Skeletal muscle cell (primary cell): ENCODE results near the gene C8B.
A peak's percentile ranks its signal among the peaks of the same experiment; 100 is the strongest.

ENCODE experiments used
- DNase-seq: peaks from one replicate; pipeline ENCODE4 v3.0.0-alpha.2; 2010; ENCODE audit warnings: low read depth
- H3K4me3 ChIP-seq: 2 replicates; pipeline ENCODE4 v1.5.1; 2011; ENCODE audit warnings: low read depth, mild to moderate bottlenecking, control low read depth, low read length, moderate library complexity

C8B gene

DNA sequence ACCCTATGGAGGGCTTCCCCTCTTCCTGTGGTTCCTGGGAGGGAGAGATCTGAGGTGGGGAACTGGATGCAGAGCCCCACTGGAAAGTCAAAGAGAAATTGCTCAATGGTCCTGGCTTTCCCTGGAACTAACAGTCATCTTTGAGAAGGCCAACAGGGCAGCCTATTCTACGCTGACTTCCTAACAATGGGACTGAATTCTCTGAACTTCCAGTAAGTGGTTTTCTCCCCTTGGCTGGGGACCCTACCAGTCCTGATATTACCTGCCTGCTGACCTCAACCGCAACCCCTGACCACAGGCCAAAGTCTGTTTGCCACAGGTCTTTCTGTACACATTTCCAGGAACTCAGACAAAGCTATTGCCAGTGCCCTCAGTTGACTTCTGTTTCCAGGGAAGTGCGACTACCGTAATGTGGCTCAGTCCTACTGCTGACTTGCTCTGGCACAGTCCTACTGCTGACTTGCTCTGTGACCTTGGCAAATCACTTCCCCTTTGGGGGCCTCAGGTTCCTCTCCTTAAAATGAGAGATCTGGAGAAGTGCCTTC is 55.3 kb downstream of the C8B start:
- H3K4me3 ChIP-seq, result no peak overlapping the region
- no peak for DNase-seq

DNA sequence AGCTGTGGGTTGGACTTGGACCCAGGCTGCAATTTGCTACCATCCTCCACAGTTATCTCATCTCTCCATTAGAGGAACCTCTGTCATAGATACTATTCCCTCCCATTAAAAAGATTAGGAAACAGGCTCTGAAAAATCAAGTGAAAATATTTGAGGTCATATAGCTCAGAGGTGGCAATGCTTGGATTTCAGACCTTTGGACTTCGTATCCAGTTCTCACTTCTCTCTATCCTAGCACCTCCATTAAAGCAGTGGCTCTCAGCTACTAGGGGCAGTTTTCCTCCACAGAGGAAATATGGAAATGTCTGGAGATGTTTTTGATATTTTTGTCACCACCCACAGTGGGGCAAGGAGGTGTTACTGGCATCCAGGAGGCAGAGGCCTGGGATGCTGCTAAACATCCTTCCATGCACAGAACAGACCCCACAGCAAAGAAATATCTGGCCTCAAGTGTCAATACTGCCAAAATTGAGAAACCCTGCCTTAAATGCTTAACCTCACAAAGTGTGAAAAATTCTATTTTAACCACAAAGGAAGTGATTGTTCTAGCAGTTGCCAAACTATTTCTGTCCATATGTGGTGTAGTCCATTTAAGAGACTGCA is 57.1 kb downstream of the C8B start:
- peak; percentile 53 for DNase-seq
- no peak overlapping the region for H3K4me3 ChIP-seq

DNA sequence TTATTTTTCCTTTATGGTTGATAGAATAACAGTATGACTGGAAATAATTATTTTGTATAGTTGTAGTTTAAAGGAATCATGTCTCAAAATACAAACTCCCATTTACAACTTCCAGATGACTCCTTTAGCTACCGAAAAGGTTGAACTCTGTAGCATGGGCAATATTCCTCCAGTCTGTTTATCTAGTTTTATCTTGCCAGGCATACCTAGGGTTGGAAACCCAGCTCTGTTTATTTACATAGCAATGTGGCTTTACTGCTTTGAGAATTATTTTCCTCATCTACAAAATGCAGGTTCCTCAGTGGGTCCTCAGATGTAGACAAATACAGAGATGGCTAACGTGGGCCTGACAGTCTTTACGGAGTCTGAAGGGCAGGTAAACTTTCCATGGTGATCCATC is 60.1 kb downstream of the C8B start:
- no peak for DNase-seq
- no peak overlapping the region for H3K4me3 ChIP-seq

DNA sequence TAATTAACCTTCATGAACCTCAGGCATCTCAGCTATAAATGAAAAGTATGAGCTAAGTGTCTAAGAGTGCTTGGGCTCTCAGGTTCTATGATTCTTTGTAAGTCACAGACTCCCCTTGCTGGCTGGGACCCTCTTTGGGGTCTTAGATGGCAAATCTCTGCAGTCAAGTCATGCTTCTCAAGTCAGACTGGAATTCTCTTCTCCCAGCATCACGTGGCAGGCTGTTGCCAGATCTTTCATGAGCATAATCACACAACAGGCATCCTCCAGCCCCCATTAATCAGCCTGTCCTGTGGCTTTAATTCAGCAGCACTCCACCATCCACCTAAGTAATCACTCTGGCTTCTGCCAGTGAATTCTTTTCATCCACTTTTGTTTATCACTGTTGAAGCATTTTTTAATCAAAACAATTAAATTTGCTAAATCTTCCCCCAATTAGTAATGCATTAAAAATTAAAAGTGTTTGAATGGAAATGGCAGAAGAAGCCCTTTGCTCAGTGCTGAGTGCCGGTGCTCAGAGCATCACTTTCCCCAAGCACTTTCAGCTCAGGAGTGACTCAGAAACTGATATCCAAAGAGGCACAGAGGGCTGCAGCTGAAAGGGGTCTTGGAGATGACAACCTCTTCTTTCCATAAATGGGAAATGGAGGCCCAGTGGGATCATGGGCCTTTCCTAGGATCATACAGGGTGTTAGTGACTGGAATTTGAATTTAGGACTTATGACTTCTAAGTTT is 61.0 kb downstream of the C8B start:
- H3K4me3 ChIP-seq, result no peak overlapping the region

DNA sequence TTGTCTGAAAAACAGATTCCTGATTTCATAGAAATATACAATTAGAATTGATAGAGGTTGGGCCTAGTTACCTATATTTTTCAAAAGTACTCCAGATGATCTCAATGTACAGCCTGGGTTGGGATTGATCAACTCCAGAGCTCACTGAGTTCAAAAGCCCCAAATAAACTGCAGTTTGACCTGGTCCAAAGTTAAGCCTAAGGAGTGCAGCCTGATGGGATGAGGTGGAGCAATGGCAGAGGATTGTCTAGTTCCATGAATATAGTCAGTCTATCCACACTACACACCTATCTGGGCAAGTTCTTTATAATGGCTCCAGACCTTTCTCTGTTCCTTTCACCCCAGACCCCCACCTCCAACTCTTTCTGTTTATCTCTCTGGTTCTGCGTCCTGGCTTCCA is 62.0 kb downstream of the C8B start:
- no peak for DNase-seq
- H3K4me3 ChIP-seq, result no peak overlapping the region

More for the DNA sequence above, 61.0 kb downstream of the C8B start:
- DNase-seq, result peak; percentile 2

DNA sequence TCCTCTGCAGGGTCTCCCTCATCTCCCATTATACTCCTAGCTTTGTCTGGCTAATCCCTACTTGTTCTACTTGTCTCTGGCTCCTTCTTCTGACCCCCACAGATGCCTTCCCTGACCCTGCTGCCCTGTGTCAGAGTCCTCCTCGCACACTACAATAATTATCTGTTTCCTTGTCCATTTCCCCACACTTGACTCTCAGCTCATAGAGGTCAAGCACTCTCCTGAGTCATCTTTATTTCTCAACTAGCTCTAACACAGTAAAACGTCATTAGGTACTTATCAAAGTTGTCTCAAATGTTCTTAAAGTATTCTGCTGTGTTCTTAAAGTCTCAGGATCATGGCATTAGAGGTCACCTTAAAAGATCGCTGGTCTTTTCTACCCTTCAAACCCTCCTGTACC is 64.1 kb downstream of the C8B start:
- peak; percentile 12 for DNase-seq
- no peak overlapping the region for H3K4me3 ChIP-seq

DNA sequence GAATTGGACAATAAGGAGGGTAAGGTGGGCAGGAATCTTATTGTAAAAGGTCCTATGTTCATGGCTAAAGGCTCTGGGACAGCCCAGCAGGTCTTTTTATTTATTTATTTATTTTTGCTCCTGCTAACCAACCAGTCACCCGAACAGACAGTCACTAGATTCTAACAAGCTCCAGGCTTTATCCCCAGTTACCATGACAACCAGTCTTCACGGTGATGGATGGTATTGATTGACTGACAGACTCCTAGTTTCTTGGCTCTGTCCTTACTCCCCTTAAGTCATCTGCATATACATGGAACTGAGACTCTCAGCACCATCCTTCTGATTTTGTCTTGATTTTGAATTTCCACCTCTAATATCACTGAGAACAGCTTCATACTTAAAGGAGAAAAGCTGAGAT is 66.9 kb downstream of the C8B start:
- DNase-seq, result no peak
- no peak overlapping the region for H3K4me3 ChIP-seq

DNA sequence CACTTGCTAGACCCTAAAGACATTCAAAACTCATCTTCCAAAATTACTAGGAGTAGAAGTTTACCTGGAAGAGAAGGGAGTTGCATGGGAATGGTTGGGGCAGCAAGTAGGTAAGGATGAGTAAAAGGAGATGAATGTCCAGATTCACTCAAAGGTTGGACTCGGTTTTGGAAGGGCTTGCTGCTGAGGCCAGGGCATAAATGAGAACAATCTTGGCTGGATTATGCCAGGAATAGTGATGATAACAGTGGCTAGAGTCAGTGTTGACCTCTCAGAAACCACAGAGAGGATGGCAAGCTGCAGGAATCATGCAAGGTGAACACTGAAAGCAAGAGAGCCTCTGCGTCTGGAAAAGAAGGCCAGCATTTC is 67.8 kb downstream of the C8B start:
- no peak for DNase-seq
- H3K4me3 ChIP-seq, result no peak overlapping the region

DNA sequence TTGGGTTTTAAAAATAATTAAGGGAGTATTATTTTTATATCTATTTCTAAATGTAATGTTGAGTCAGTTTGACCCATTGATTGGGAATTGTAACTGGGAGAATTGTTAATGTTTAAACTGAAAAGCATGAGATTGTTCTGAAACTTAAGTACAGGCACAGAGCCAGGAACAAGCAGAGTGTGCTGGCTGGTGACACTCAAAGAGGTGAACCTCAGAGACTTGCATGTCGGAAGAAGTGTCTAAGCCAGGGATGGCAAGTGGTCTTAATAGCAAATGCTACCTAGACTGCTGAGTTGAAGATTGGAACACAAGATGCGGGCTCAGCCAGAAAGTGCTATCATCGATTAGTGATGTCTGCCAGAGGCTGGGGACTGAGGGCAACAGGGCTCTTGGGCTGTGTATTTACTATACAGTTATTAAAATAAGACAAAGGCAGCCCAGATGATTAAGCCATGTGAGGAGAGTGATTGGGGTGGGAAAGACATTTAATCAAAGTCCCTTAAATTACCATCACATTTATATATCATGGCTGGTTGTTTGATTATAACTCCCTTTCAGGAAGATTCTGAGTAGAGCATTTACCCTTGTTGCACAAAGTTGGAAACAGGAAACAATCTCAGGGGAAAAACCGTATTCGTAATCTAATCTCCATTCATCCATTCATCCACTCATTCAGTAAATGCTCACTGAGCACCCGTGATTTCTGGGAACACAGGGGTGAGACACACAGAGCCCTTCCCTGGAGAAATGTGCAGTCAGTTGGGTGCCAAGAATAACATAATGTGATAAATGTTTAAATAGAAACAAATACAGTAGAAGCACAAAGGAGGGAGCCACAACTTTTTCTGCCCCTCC is 68.4 kb downstream of the C8B start:
- DNase-seq, result no peak

DNA sequence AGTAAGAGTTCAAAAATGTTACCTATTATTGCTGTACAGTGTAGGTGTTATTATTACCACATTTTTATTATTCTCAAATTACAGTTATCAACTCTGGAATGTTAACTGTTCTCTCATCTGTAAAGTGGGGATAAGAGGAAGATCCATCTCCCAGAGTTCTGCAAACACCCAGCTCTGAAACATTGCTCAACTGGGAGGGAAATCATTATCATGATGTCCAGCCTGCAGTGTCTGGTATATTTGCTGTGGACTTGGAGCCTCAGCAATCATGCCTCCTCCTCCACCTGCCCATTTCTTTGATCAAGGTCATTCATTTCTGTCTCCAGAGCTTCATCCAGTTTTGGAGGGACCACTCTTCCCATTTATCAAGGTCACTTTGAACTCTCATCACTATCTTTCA is 71.8 kb downstream of the C8B start:
- DNase-seq, result no peak
- no peak overlapping the region for H3K4me3 ChIP-seq

More for the DNA sequence above, 68.4 kb downstream of the C8B start:
- no peak overlapping the region for H3K4me3 ChIP-seq

DNA sequence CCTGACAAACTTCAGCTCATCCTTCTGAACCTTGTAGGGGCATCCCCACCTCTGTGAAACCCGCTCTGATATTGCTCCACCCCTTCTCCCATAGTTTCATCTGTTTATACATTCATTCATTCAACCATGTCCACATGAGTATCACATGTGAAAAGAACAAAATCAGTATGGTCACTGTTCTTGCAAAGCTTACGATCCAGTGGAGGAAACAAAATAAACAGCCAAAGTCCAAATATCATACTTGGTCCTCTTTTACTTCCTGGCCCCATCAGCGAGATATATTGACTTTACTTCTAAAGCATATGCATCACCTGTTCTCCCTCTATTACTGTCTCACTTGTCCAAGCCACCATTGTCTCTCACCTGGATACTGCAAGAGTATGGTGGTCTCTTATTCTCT is 75.6 kb downstream of the C8B start:
- DNase-seq, result no peak
- no peak overlapping the region for H3K4me3 ChIP-seq

DNA sequence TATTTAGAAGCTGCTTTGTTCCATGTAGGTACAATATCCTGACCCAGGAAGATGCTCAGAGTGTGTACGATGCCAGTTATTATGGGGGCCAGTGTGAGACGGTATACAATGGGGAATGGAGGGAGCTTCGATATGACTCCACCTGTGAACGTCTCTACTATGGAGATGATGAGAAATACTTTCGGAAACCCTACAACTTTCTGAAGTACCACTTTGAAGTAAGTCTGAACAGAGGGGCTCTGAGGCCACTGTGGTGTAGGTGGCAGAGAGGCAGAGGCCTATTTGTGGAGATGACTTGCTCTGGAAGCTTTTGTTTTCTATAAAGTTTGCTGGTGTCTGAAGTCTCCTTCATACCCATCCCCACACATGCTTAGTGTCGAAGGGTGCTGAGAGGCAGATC is 84.4 kb downstream of the C8B start:
- no peak for DNase-seq
- no peak overlapping the region for H3K4me3 ChIP-seq

DNA sequence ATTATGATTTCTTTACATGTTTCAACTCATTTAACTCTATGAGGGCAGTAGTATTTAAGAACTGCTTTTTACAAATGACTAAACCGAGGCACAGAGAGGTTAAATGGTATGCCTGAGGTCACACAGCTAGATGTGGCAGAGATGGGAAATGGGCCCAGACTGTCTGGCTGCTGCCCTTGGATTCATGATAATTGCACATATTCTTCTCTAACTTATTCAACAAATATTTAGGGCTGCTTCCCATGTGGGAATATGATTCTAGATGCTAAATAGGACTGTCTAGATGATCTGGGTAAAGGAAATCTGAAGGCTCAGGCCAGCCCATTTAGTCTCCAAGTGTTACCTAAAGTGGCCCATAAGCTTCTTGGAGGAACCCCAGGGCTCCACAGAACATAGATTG is 85.0 kb downstream of the C8B start:
- no peak for DNase-seq
- no peak overlapping the region for H3K4me3 ChIP-seq
